HG03558 (cell line): ENCODE data around the gene UCKL1.

ENCODE experiments used
- ATAC-seq: cut with Tn5 transposase; IDR thresholded peaks from one replicate; pipeline ENCODE4 v1.9.1; 2021; ENCODE audit warnings: moderate number of reproducible peaks; ENCODE audit not compliant: unreplicated experiment; ENCODE audit errors: extremely low read depth

UCKL1 gene

DNA sequence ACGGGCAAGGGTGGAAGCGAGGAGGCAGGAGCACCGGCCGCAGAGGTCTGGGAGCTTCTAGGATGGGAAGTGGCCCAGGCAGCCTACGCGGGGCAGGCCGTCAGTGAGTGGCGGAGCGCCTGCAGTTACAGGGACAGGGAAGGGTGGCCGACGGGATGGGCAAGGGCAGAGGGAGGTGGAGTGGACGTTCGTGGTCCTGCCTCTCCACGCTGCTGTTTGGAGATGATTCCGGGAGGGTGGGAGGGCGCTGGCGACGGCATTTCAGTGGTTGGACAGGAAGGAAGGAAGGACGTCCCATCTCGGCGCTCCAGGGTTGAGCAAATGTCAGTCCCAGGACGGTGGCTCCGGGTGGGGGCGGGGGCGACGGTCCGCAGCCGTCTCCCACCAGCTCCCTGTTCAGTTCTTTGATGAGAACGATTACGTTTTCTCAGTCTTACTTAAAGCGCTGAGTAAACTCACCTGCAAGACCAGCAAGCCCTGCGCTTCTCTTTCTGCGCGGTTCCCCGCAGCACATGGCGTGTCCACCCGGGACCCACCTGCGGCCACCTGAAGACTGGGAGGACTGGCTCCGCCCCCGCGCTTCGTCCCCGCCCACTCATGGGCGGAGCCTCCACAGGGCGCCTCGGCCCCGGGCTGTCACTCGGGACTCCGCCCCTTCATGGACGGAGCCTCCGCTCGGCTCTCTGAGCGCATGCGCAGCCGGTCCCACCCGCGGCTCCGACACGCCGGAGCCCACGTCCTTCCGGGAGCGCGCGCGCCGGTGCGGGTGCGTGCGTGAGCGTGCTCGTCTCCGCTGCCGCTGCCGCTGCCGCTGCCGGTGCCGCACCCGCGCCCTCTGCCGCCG, 61.6 kb downstream of the UCKL1 start, which contains the start of gene DNAJC5:
Gene DNAJC5, plus strand, starts transcription at position 769 of the 844 bp plus-strand sequence. CDS start 33,220 bp downstream, outside the sequence.
- ATAC-seq = peak; percentile 64

DNA sequence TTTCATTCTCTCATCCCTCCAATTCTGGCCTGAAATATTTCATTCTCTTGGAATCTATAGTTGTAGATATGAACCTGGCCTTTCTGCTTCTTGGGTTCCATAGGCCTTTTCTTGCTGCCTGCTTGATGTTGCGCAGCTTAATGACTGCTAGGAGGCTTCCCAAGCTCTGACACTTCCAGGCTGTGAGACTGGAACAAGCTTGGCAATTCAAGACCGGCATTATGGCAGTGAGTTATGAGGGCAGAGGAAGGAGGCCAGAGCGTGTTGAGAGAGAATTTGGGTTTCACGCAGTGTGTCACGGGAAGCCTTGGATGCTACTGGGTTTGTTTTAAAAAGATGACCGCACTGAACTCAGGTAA, 62.2 kb downstream of the UCKL1 start:
- no peak for ATAC-seq

DNA sequence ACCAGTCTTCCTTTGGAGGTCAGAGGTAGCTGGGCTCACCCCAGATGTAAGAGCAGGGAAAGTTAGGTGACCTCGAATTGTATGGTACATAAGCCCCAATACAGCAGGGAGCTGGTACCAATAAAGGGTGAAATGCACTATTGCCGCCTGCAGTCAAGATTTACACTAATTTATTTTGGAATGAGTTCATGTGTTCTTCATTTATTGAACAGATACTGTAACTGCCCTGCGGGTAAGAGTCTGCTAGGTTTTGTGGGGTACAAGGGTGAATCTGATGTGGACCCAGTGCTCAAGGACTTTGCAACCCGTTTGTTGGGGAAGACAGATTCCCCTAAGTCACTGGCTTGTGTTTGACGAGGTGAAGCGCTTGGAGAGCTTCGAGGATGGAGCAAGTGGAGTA, 63.8 kb downstream of the UCKL1 start:
- ATAC-seq = no peak

DNA sequence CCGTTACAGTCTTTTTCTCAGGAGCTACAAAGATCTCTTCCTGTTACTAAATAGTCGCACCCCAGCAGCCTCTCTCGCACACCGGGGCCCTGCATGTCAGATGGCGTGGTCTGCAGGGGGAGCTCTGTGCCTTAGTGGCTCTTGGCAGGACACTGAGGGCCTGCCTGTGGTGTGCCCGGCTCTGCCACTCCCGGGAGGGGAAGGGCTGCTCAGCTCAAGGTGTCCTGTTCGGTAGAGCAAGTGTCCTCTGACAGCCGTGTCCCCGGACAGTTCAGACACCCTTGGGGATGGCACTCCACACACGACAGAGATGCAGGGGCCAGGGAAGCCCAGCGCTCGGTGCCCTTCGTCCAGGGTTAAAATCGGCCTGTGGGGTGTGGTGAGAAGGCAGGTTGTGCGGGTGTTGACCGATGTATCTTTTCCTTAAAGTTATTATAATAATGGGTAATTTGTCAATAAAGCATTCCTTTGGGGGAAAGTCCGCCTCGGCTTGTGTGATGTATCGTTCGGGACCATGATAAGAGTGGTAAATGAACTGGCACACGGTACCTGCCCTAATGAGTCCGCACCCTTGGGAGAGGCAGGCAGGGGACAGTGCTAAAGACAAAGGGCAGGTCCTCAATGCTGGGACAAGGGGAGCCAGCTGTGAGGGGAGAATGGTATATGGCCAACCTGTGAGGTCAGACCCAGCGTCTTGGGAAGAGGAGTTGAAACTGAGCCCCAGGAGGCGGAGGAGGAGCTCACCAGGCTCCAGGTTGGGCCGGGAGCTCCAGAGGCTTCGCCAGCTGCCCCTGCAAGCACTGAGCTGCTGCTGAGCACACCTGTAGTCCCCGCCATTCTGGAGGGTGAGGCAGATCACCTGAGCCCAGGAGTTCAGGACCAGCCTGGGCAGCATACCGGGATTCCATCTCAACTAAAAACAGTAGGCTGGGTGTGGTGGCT, 64.9 kb downstream of the UCKL1 start:
- ATAC-seq = no peak

DNA sequence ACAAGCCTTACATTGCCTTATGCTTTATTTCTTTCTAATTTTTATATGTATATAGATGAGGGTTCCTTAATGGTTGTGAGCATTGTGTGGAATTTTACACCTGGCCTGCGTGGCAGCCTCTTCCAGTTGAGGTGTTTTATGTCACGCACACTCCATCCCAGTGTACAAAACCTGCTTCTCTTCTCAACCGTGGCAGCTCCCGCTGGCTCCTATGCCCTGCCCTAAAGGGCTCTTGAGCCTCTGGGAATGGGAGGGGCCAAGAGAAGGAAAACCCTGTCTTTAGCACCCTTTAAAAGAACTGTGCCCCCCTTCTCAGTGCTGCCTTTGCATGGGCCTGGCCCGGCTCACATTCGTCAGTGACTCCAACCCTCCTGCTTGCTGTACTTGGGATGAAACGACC, 65.6 kb downstream of the UCKL1 start:
- no peak for ATAC-seq

DNA sequence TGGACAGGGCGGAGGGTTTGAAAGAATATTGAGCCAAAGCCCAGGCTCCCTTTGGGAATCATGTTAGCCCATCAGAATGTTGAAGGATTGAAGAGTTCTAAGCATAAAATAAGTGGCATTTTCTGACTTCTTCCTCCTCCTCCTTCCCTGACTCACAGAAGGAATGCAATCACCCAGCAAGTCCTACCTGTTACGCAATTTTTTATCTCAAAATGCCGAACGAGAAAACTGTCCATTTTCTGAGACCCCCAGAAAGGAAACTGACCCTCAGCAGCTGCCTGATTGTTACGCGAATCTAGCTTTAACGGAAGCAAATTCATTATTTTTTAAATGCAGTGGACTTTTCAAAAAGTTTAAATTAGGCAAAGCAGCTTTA, 66.0 kb downstream of the UCKL1 start:
- no peak for ATAC-seq
